ENCODE results near the gene ZNF287. TPM values are rescaled to one million over a fixed set of nuclear protein-coding genes. Genes with fewer than 3 reads are reported as not detected.
"Not testable (repeated sequence)": the region's sequence is repeated elsewhere in the genome, so short reads cannot be mapped to it uniquely, and the experiment has no call there.

ZNF287 gene
- total RNA-seq = 8.3 and 11.4 TPM in 2 replicates
- polyA plus RNA-seq (2012) = 6.4 TPM

- peak; percentile 87 for DNase-seq (ENCODE audit: low read depth)
Observed at GRCh38 chr17:16568541-16569357, at the start of gene ZNF287. Gene ZNF287, minus strand, starts transcription at chr17:16569204. Its CDS starts 1,473 bp downstream, at chr17:16567731.

DNA sequence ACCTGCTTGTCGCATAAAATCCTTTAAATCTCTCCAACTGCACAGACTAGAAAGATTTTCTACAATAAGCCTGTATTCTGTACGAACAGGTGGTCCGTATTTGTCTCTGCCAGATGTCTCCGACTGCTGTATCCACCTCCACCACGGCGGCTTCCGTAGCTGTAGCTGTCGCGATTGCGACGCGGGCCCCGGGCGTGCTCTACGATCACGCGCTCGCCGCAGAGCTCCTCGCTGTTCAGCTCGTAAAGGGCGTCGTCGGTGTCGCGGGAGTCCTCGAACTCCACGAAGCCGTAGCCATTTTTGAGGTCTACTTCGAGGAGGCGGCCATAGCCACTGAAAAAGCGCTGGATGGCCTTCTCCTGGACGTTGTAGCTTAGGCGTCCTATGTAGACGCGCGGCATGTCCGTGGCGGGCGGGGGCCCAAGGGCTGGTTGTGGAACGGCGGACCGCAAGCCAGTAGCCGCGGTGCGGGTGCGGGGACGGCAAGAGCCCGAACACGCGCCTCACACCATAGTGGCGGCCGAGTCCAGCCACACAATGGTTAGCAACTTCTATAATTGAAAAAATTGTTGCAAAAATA lies 48.6 kb upstream of the ZNF287 start:
- DNase-seq (ENCODE audit: low read depth) = no peak

GRCh38 chr17:16599537-16599936 lies 30.5 kb upstream of the ZNF287 start:
- DNase-seq (ENCODE audit: low read depth) = no peak

GRCh38 chr17:16593356-16594102 lies 24.5 kb upstream of the ZNF287 start:
- no peak for DNase-seq (ENCODE audit: low read depth)

DNA sequence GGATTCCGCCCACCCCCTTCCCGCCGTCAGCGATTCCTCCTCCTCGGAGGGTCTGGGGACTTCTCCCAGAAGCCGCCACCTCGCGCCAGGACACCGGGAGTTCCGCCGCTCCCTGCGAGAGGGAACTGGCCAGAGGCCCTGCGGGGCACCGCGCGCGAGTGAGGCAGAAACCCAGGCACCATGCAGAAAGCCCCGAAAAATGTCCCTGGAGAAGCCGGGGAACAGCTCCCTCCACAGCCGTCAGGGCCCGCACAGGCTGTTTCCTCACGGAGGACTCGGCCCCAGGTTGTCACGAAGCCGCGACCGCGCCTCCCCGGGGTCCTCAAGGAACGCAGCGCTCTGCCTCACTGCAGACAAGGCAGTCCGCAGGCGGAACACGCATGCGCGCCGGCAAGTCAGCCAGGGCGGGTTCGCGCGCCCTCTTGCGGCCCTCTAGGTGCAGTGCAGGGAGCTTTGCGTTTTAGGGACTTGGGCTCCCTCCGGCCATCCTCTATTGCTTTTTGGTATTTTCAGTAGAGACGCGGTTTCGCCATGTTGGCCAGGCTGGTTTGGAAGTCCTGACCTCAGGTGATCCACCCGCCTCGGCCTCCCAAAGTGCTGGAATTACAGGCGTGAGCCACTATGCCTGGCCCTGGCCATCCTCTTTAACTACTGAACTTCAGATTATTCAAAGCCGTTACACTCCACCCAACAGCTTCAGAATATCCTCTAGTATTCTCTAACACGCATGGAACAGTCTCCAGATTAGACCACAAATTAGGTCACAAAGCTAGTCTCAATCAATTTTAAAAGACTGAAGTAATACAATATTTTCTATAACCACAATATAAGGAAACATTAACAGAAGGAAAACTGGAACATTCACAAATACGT lies 20.3 kb upstream of the ZNF287 start:
- DNase-seq (ENCODE audit: low read depth) = peak; percentile 88

GRCh38 chr17:16585796-16586195 lies 16.8 kb upstream of the ZNF287 start:
- no peak for DNase-seq (ENCODE audit: low read depth)

DNA sequence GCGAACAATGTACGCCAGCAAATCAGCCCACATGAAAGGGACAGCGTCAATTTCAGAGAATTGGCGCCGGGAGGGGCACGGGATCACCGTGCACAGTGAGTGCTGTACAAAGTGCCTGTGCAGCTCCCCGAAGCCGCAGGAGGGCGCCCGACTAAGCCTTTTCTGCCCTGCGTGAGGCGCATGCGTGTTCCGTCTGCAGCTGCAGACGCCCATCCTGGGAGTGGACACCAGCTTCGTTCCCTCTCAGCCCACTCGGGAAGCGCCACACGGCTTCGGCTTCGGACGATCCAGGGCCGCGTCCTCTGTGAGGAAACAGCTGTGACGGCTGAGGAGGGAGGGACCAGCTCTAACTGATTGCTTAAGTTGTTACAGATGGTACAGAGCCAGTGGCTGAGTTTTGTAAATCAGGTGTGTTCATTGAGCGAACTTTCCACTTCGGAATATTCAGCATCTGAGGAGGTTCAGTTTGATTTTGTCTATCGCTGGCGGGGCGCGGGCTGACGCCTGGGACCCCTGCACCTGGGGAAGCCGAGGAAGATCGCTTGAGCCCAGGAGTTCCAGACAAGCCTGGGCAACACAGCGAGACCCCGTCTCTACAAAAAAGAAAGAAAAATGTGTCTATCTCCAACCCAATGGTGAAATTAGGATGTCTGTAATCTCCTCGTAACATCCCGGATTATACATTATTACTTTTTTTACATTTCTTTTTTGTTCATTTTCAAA lies 15.4 kb upstream of the ZNF287 start:
- peak; percentile 88 for DNase-seq (ENCODE audit: low read depth)

GRCh38 chr17:16583781-16584180 lies 14.8 kb upstream of the ZNF287 start:
- no peak for DNase-seq (ENCODE audit: low read depth)

DNA sequence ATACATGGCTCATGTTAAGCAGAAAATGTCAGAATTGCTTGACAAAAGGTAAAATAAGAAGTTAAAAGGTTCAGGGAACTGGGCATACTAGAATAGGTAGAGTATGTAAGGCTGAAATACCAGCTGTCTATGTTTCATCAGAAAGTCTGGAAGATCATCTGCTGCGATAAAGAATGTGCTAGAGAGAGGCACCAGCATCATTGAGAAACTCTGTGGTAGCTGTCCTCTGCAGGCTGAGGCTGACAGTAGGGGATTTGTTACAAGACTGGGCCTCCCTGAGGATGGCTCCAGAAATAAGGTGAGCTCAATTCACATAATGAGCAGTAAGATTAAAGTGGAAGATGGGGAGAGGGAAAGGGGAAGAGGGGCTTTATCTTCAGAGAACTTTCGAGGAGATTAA lies 4.5 kb upstream of the ZNF287 start:
- no peak for DNase-seq (ENCODE audit: low read depth)

DNA sequence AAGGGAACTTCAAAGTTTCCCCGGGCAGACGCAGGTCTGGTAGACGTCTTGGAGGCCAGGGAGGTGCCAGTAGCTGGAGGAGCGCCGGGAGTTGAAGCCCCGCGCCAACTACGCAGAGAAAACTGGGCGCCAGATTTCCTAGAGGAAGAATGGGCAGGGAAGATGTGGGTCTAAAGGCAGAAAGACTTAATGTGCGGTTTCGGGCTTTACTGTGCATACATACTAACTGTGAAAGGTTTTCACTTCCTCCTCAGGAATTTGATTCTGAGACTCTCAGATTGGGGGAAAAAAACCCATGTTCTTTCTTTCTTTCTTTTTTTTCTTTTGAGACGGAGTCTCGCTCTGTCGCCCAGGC lies 331 bp upstream of the ZNF287 start:
- no peak for DNase-seq (ENCODE audit: low read depth)

DNA sequence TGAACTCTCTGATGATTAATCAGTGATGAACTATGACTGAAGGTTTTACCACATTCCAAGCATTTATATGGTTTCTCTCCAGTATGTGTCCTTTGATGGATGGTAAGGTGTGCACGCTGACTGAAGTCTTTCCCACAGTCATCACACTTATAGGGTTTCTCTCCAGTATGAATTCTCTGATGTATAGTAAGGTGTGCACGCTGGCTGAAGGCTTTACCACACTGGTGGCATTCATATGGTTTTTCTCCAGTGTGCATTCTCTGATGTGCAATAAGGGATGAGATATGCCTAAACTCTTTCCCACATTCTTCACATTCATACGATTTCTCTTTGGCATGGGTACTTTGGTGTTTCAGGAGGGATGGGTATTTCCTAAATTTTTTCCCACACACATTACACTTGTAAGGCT lies 16.4 kb downstream of the ZNF287 start:
- no peak for DNase-seq (ENCODE audit: low read depth)

GRCh38 chr17:16551878-16552636 lies 16.9 kb downstream of the ZNF287 start:
- DNase-seq (ENCODE audit: low read depth) = no peak

DNA sequence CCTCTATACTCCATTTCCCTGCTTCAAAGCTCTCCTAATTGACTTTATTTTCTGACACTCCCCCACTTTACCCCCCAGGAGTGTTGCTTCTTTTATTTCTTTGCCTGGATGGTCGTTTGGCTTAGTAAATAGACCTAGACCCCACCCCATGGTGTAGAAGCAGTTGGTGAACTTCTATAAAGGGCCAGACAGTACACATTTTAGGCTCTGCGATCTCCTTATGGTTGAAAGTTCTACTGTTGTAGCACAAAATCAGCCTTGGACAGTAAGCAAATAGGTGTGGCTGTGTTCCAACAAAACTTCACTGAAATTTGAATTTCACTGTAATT lies 31.9 kb downstream of the ZNF287 start:
- DNase-seq (ENCODE audit: low read depth) = no peak

DNA sequence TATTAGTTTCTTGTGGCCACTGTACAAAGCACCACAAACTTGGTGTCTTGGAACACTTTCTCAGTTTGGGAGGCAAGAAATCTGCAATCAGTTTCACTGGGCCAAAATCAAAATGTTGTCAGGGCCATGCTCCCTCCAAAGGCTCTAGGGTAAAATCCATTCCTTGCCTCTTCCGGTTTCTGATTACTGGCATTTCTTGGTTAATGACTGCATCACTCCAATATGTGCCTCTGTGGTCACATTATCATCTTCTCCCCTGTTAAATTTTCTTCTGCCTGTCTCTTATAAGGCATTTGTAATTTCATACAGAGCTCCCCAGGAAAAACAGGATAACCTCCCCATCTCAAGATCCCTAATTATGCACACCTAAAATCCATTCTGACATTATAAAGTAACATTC lies 34.8 kb downstream of the ZNF287 start:
- peak; percentile 36 for DNase-seq (ENCODE audit: low read depth)

DNA sequence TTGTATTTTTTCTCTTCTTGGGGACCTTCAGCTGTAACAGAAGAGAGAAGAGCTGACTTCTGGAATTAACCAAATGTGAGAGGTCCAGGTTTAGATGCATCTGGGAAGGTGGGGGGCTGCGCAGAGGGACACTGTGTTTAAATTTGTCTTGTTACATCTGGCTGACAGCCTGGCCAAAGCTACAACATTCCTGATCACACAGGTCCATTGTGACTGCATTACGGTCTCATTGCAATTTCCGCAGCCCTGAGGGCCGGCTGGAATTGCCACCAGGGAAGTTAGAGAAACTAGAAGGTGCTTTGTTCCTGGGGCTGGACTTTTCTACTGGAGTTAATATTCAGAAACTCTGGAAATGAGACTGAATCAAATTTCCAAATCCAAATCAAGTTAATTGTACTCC lies 39.1 kb downstream of the ZNF287 start:
- no peak for DNase-seq (ENCODE audit: low read depth)

DNA sequence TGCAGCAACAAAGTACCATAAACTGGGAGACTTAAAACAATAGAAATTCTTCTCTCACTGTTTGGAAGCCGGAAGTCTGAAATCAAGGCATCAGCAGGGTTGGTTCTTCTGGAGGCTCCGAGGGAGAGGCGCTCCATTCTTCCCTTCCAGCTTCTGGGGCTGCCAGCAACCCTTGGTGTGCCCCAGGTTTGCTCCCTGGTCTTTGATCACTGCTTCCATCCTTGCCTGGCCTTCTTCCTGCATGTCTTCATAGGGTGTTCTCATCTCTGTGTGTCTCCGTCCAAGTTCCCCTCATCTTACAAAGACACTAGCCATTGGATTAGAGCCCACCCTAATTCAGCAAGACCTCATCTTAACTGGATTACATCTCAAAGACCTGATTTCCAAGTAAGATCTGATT lies 41.7 kb downstream of the ZNF287 start:
- DNase-seq (ENCODE audit: low read depth) = no peak

- DNase-seq (ENCODE audit: low read depth) = not testable (repeated sequence)
Observed at GRCh38 chr17:16525556-16525955, 43.4 kb downstream of the ZNF287 start.

DNA sequence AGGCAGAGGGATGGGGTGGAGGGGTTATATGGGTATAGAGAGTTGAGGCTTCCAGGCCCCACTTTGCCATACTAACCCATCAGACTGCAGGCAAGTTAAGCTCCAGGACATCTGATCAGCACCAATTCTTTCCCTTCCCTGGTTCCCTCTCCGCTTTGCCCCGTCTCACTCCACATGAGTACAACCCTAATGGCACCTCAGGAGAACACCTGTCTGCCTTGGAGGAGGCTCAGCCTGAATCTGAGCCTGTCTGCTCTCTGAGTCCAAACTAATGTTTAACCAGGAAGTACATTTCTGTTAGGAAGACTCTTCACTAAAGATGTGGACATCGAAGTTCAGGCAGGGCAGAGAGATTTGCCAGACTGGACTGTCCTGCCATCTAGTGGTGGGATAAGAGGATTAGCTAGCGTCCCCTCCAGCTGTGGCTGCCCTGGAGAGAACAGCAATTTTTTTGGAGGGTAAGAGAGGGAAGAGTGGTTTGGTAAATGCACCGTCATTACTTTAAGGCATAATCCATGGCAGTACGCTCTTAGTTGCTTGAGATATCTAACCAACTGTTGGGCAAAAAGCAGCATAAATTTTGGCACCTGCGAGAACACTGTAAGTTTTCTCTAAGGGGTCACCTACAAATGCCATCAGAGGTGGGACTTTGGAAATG lies 47.8 kb downstream of the ZNF287 start:
- peak; percentile 89 for DNase-seq (ENCODE audit: low read depth)

DNA sequence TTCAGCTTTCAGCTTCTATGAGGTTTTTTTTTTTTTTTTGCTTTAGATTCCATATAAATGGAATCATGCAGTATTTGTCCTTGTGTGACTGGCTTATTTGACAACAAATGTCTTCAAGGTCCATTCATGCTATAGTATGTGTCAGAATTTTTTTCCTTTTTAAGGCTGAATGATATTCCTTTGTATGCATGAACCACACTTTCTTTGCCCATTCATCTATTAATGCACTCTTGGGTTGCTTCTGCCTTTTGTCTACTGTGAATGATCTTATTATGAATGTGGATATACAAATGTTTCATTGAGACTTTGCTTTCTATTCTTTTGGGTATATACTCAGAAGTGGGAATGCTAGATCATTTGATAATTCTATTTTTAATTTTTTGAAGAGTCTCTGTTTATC lies 50.0 kb downstream of the ZNF287 start:
- no peak for DNase-seq (ENCODE audit: low read depth)

Measured in myocyte (in vitro differentiated cells).